ENCODE results near the gene EEF1G.

EEF1G gene

DNA sequence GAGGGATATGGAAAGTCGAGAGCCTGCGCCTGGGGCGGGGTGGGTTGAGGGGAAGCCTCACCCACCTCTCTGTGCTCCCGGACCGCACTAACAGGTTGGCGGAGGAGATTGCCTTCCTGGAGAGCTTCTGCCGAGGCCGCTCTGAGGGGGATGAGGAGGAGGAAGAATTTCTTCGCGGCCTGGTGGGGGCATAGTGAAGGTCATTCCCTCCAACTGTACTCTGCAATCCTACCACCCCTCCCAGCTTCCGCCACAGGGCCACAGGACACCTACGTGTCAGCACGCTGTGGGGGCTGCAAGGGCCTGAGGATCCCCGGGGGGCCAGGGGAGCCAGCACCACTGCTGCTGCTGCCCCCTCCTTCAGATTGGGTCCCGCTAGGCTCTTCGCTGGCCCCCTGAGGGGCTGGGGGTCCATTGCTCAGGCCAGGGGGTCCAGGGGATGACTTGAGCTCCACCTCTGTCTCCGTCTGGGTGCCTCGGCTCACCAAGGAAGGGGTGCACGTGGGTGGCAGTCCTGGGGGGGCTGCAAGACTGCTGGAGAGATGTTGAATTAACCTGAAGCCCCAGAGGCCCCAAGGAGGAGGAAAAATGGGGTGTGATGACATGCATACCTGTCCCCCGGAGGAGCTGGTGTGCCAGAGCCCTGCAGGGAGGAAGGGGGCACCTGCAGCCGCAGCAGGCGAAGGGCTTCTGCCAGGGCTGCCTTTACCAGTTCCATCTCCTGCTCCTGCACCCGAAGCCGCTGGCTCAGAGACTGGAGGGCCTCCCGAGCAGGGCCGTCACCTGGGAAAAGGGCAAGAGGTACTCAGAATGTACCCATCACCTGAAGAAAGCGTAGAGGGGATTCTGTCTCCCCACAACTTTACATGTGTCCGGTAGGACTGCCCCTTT lies 37.4 kb upstream of the EEF1G start:
- 84% methylated on average over 13 of the region's 28 CpGs for WGBS (ENCODE audit: insufficient coverage)
- no peaks in the 10 kb centered on the region for H3K9me3 ChIP-seq (ENCODE audit: control extremely low read depth in 1 of 5, control insufficient read depth in 4 of 5, insufficient read depth in 2 of 5, low read depth in 1 of 5, low read length in 4 of 5)
- H3K4me1 ChIP-seq (ENCODE audit: control extremely low read depth in 1 of 4, control insufficient read depth in 4 of 4, insufficient read depth in 4 of 4, low read length in 3 of 4) = peaks cover 0 to 51% (median 36%) of the 10 kb centered on the region in 4 experiments
- DNase-seq = no peak
- ChIA-PET CTCF (interaction anchor here (0.7 to 5.2 kb wide), 16 partner anchors 9 to 101 kb away, joined by 3 to 62 read pairs (median 4); partner anchors contain the start of genes B3GAT3, C11orf98, CSKMT and INTS5), POLR2A (interaction anchor here (0.7 to 3.4 kb wide), 5 partner anchors 9 to 54 kb away, joined by 3 to 10 read pairs (median 4); partner anchors contain the start of genes B3GAT3, C11orf98, CSKMT and INTS5)
- peak overlapping the region; percentile 52 to 94 (median 79) for H3K4me3 ChIP-seq (ENCODE audit: control insufficient read depth in 1 of 7, extremely low read depth in 1 of 7, insufficient read depth in 4 of 7, low read depth in 2 of 7, low read length in 6 of 7)
- peak overlapping the region; percentile 46 to 87 for H3K27ac ChIP-seq (ENCODE audit: insufficient read depth in 1 of 2, low read depth in 1 of 2, low read length in 2 of 2, poor library complexity in 1 of 2, severe bottlenecking in 2 of 2)
- peaks cover 4 to 51% (median 29%) of the 10 kb centered on the region in 4 experiments for H3K36me3 ChIP-seq (ENCODE audit: control insufficient read depth in 4 of 4, insufficient read depth in 4 of 4, low read length in 3 of 4)
- H3K27me3 ChIP-seq (replicated peaks in 2 of 5; ENCODE audit: control insufficient read depth in 4 of 5, insufficient read depth in 5 of 5, low read length in 4 of 5) = no peaks in the 10 kb centered on the region

DNA sequence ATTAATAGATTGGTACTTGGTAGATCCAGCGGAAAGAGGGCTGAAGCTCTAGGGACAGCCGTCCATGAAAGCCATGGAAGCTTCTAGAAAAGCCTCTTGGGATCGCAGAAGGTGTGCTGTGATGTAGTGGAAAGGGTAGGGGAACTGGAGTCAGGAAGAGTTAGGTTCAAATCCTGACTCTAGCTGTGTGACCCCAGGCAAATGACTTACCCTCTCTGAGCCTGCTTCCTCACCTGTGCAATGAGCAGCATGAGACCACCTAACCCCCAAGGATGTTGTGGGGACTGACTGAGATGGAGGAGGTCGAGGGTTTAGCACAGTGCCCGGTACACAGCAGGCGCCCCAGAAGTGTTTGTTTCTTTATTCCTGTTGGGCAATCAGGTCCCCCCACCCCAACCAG lies 36.7 kb upstream of the EEF1G start:
- ChIA-PET CTCF (interaction anchor here (0.7 to 5.2 kb wide), 9 partner anchors 11 to 108 kb away, joined by 3 to 62 read pairs (median 6); partner anchors contain the start of genes B3GAT3, C11orf98, CSKMT and TUT1), POLR2A (no interaction called here)
- WGBS (ENCODE audit: insufficient coverage) = 100% methylated on average over 6 of the region's 6 CpGs
- Histone ChIP-seq H3K4me1 (ENCODE audit: control extremely low read depth in 1 of 4, control insufficient read depth in 4 of 4, insufficient read depth in 4 of 4, low read length in 3 of 4) (peaks cover 0 to 51% (median 36%) of the 10 kb centered on the region in 4 experiments), H3K27me3 (replicated peaks in 2 of 5; ENCODE audit: control insufficient read depth in 4 of 5, insufficient read depth in 5 of 5, low read length in 4 of 5) (no peaks in the 10 kb centered on the region), H3K27ac (ENCODE audit: insufficient read depth in 1 of 2, low read depth in 1 of 2, low read length in 2 of 2, poor library complexity in 1 of 2, severe bottlenecking in 2 of 2) (peak overlapping the region in 1 of 2 experiments; percentile 87), H3K36me3 (ENCODE audit: control insufficient read depth in 4 of 4, insufficient read depth in 4 of 4, low read length in 3 of 4) (peaks cover 4 to 52% (median 34%) of the 10 kb centered on the region in 4 experiments), H3K9me3 (ENCODE audit: control extremely low read depth in 1 of 5, control insufficient read depth in 4 of 5, insufficient read depth in 2 of 5, low read depth in 1 of 5, low read length in 4 of 5) (no peaks in the 10 kb centered on the region), H3K4me3 (ENCODE audit: control insufficient read depth in 1 of 7, extremely low read depth in 1 of 7, insufficient read depth in 4 of 7, low read depth in 2 of 7, low read length in 6 of 7) (no peak overlapping the region)
- DNase-seq = no peak

DNA sequence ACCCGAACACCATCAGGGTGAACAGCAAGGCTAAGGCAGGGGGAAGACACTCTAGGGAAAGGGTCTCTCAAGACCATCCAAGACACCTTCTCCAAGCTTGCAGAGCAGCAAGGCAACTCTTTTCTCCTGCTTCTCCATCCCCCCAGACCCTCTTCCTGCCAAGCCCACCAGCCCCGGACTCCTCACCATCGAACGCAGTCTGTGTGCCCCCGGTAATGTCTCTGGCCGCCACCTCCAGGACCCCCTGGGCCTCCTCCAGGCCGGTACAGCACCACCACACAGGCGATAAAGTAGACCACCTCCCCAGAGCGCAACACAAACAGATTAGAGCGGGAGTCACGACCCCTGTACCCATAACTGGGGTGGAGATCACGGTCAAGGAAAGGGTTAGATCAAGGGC lies 35.1 kb upstream of the EEF1G start:
- H3K36me3 ChIP-seq (ENCODE audit: control insufficient read depth in 4 of 4, insufficient read depth in 4 of 4, low read length in 3 of 4) = peaks cover 4 to 57% (median 39%) of the 10 kb centered on the region in 4 experiments
- H3K27me3 ChIP-seq (replicated peaks in 2 of 5; ENCODE audit: control insufficient read depth in 4 of 5, insufficient read depth in 5 of 5, low read length in 4 of 5) = no peaks in the 10 kb centered on the region
- no peaks in the 10 kb centered on the region for H3K9me3 ChIP-seq (ENCODE audit: control extremely low read depth in 1 of 5, control insufficient read depth in 4 of 5, insufficient read depth in 2 of 5, low read depth in 1 of 5, low read length in 4 of 5)
- 99% methylated on average over 12 of the region's 12 CpGs for WGBS (ENCODE audit: insufficient coverage)
- no peak overlapping the region for H3K27ac ChIP-seq (ENCODE audit: insufficient read depth in 1 of 2, low read depth in 1 of 2, low read length in 2 of 2, poor library complexity in 1 of 2, severe bottlenecking in 2 of 2)
- ChIA-PET POLR2A (no interaction called here), CTCF (interaction anchor here (1.1 to 5.2 kb wide), 4 partner anchors 10 to 85 kb away, joined by 4 to 62 read pairs (median 6); partner anchors contain the start of genes C11orf98, CSKMT and TUT1)
- no peak overlapping the region for H3K4me3 ChIP-seq (ENCODE audit: control insufficient read depth in 1 of 7, extremely low read depth in 1 of 7, insufficient read depth in 4 of 7, low read depth in 2 of 7, low read length in 6 of 7)
- peaks cover 0 to 49% (median 34%) of the 10 kb centered on the region in 4 experiments for H3K4me1 ChIP-seq (ENCODE audit: control extremely low read depth in 1 of 4, control insufficient read depth in 4 of 4, insufficient read depth in 4 of 4, low read length in 3 of 4)
- DNase-seq = no peak

DNA sequence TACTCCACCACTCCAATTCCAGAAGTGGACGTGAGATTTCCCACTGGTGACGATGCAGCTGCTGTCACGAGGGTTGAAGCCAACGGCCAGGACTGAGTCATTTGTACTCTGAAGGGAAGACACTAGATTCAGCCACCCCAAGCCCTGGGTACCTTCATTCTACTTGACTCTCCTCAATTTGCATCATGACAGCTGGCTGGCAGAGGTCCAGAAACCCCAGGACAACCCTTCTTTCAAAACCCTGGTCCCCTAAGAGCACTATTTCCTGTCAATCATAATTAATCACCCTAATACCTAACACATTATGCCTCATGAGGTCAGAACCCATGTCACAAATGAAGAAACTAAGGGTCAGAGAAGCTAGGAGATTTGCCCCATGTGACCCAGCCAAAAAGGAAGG lies 34.0 kb upstream of the EEF1G start:
- H3K27me3 ChIP-seq (replicated peaks in 2 of 5; ENCODE audit: control insufficient read depth in 4 of 5, insufficient read depth in 5 of 5, low read length in 4 of 5) = no peaks in the 10 kb centered on the region
- POLR2A ChIA-PET = no interaction called here
- H3K4me3 ChIP-seq (ENCODE audit: control insufficient read depth in 1 of 7, extremely low read depth in 1 of 7, insufficient read depth in 4 of 7, low read depth in 2 of 7, low read length in 6 of 7) = no peak overlapping the region
- CTCF ChIA-PET = interaction anchor here (0.9 to 5.2 kb wide), 3 partner anchors 11 to 37 kb away, joined by 3 to 62 read pairs (median 4); partner anchors contain the start of gene TUT1
- peaks cover 4 to 67% (median 44%) of the 10 kb centered on the region in 4 experiments for H3K36me3 ChIP-seq (ENCODE audit: control insufficient read depth in 4 of 4, insufficient read depth in 4 of 4, low read length in 3 of 4)
- no peak overlapping the region for H3K27ac ChIP-seq (ENCODE audit: insufficient read depth in 1 of 2, low read depth in 1 of 2, low read length in 2 of 2, poor library complexity in 1 of 2, severe bottlenecking in 2 of 2)
- H3K9me3 ChIP-seq (ENCODE audit: control extremely low read depth in 1 of 5, control insufficient read depth in 4 of 5, insufficient read depth in 2 of 5, low read depth in 1 of 5, low read length in 4 of 5) = no peaks in the 10 kb centered on the region
- no peak for DNase-seq
- 84% methylated on average over 4 of the region's 4 CpGs for WGBS (ENCODE audit: insufficient coverage)
- peaks cover 0 to 50% (median 32%) of the 10 kb centered on the region in 4 experiments for H3K4me1 ChIP-seq (ENCODE audit: control extremely low read depth in 1 of 4, control insufficient read depth in 4 of 4, insufficient read depth in 4 of 4, low read length in 3 of 4)

DNA sequence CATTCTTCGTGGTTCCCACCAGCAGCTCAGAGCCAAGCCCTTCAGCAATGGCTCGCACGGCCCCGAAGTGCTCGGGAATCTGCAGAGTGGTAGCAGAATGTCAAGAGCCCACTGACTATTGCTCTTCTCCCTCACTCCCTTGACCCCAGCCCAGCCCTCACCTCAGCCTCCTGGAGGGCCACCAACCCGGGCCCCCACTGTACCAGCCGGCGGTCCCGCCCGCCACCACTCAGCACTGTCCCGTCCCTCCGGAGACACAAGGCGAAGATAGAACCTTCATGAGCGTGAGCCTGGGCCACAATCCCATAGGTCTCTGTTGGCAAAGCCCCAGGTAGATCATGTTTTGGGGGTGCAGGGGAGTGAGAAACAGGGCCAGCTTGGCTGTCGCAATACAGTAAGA lies 32.2 kb upstream of the EEF1G start:
- CTCF ChIA-PET = interaction anchor here (0.9 to 4.1 kb wide), 3 partner anchors 14 to 35 kb away, joined by 3 to 21 read pairs (median 4); partner anchors contain the start of gene TUT1
- H3K36me3 ChIP-seq (ENCODE audit: control insufficient read depth in 4 of 4, insufficient read depth in 4 of 4, low read length in 3 of 4) = peaks cover 4 to 70% (median 45%) of the 10 kb centered on the region in 4 experiments
- DNase-seq = no peak

DNA sequence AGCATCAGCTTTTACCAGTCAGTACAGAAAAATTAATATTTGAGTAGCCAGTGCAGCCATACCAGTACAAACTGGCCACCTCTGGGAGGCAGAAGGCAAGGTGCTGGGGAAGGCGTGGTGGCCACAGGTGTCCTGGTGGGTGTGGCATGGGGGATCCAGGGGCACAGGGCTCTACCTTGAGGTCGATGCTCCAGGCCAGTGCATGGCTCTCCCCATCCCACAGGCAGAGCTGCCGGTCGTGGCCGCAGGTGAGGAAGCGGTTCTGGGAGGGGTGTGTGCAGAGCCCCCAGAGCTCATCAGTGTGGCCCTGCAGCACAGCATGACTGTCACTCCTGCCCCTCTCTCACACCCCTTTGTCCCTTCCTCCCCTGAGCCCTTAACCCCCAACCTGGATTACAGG lies 31.8 kb upstream of the EEF1G start:
- ChIA-PET CTCF (interaction anchor here (0.6 to 4.1 kb wide), 5 partner anchors 11 to 36 kb away, joined by 3 to 21 read pairs (median 4); partner anchors contain the start of gene TUT1), POLR2A (interaction anchor here (0.5 kb wide), 1 partner anchor 74 kb away, joined by 3 read pairs; no protein-coding TSS in a partner anchor)
- Histone ChIP-seq H3K27me3 (replicated peaks in 2 of 5; ENCODE audit: control insufficient read depth in 4 of 5, insufficient read depth in 5 of 5, low read length in 4 of 5) (no peaks in the 10 kb centered on the region), H3K36me3 (ENCODE audit: control insufficient read depth in 4 of 4, insufficient read depth in 4 of 4, low read length in 3 of 4) (peaks cover 4 to 66% (median 45%) of the 10 kb centered on the region in 4 experiments), H3K9me3 (ENCODE audit: control extremely low read depth in 1 of 5, control insufficient read depth in 4 of 5, insufficient read depth in 2 of 5, low read depth in 1 of 5, low read length in 4 of 5) (no peaks in the 10 kb centered on the region), H3K4me1 (ENCODE audit: control extremely low read depth in 1 of 4, control insufficient read depth in 4 of 4, insufficient read depth in 4 of 4, low read length in 3 of 4) (peaks cover 2 to 43% (median 26%) of the 10 kb centered on the region in 4 experiments), H3K27ac (ENCODE audit: insufficient read depth in 1 of 2, low read depth in 1 of 2, low read length in 2 of 2, poor library complexity in 1 of 2, severe bottlenecking in 2 of 2) (no peak overlapping the region), H3K4me3 (ENCODE audit: control insufficient read depth in 1 of 7, extremely low read depth in 1 of 7, insufficient read depth in 4 of 7, low read depth in 2 of 7, low read length in 6 of 7) (no peak overlapping the region)
- 100% methylated on average over 5 of the region's 6 CpGs for WGBS (ENCODE audit: insufficient coverage)
- DNase-seq = no peak

More for the DNA sequence above, 32.2 kb upstream of the EEF1G start:
- H3K4me3 ChIP-seq (ENCODE audit: control insufficient read depth in 1 of 7, extremely low read depth in 1 of 7, insufficient read depth in 4 of 7, low read depth in 2 of 7, low read length in 6 of 7) = no peak overlapping the region
- POLR2A ChIA-PET = no interaction called here
- H3K9me3 ChIP-seq (ENCODE audit: control extremely low read depth in 1 of 5, control insufficient read depth in 4 of 5, insufficient read depth in 2 of 5, low read depth in 1 of 5, low read length in 4 of 5) = no peaks in the 10 kb centered on the region
- peaks cover 0 to 44% (median 27%) of the 10 kb centered on the region in 4 experiments for H3K4me1 ChIP-seq (ENCODE audit: control extremely low read depth in 1 of 4, control insufficient read depth in 4 of 4, insufficient read depth in 4 of 4, low read length in 3 of 4)
- 97% methylated on average over 13 of the region's 15 CpGs for WGBS (ENCODE audit: insufficient coverage)
- no peak overlapping the region for H3K27ac ChIP-seq (ENCODE audit: insufficient read depth in 1 of 2, low read depth in 1 of 2, low read length in 2 of 2, poor library complexity in 1 of 2, severe bottlenecking in 2 of 2)
- no peaks in the 10 kb centered on the region for H3K27me3 ChIP-seq (replicated peaks in 2 of 5; ENCODE audit: control insufficient read depth in 4 of 5, insufficient read depth in 5 of 5, low read length in 4 of 5)
